GM12878 (cell line): ENCODE data around the gene PTEN. TPM values are rescaled to one million over a fixed set of nuclear protein-coding genes. Genes with fewer than 3 reads are reported as not detected.
A peak's percentile ranks its signal among the peaks of the same experiment; 100 is the strongest.

Experiments used
- ATAC-seq: fragments of 200-7000 bp; cut with Tn5 transposase; 3 replicates; pipeline ENCODE4 v1.9.1; 2020; ENCODE audit warnings: mild to moderate bottlenecking, moderate library complexity
- BruUV-seq: library from RNA; stranded (reverse); fragments of 400-500 nt; replicated peaks from 2 replicates; lab custom pipeline; 2021; lab: Mats Ljungman, UMichigan
- CTCF ChIA-PET: fragments of 300-600 bp; sonication (Branson Sonifier 250); formaldehyde crosslinking; extraction: SDS; loops from one replicate; lab custom pipeline; 2021; ENCODE audit warnings: inconsistent platforms; lab: Yijun Ruan, JAX
- POLR2A ChIA-PET: fragments of 350-600 bp; formaldehyde crosslinking; extraction: SDS; loops from one replicate; lab custom pipeline; 2021; ENCODE audit warnings: inconsistent platforms; lab: Charles Lee
- RAD21 ChIA-PET: fragments of 300-600 bp; sonication (Branson Sonifier 250); formaldehyde crosslinking; loops from one replicate; lab custom pipeline; 2023; ENCODE audit warnings: antibody characterized with exemption; ENCODE audit not compliant: unreplicated experiment; lab: Charles Lee
- SMC1A ChIA-PET: fragments of 300-600 bp; sonication (Branson Sonifier 250); formaldehyde crosslinking; loops from one replicate; lab custom pipeline; 2023; ENCODE audit not compliant: unreplicated experiment, uncharacterized antibody; lab: Charles Lee
- DNase-seq: peaks from one replicate; pipeline ENCODE4 v3.0.0-alpha.2; 2011; ENCODE audit warnings: low read depth, low spot score
- FAIRE-seq: peaks from 3 replicates; lab custom pipeline; 2011; peaks lifted over from hg19 to GRCh38; lab: Jason Lieb, UNC
- H2AFZ ChIP-seq: 2 replicates; pipeline ENCODE4 v1.6.0; 2011; ENCODE audit warnings: low read depth, low read length, control low read depth; ENCODE audit not compliant: control insufficient read depth
- H3K27ac ChIP-seq: 2 replicates; pipeline ENCODE4 v1.5.1; 2011; ENCODE audit warnings: control low read depth; ENCODE audit not compliant: control insufficient read depth, insufficient read depth
- H3K27me3 ChIP-seq, 2 experiments: replicated peaks in 1 of 2; 2 replicates each; pipeline versions ENCODE4 v1.6.0 to v1.6.1; 2011; ENCODE audit warnings: low read length in 1 of 2; ENCODE audit not compliant: control insufficient read depth in 2 of 2, insufficient read depth in 2 of 2
- H3K36me3 ChIP-seq, 2 experiments: 2 replicates each; pipeline ENCODE4 v1.5.1; 2011; ENCODE audit warnings: low read length in 1 of 2; ENCODE audit not compliant: control insufficient read depth in 2 of 2, insufficient read depth in 2 of 2
- H3K4me1 ChIP-seq: 2 replicates; pipeline ENCODE4 v1.6.1; 2011; ENCODE audit warnings: mild to moderate bottlenecking, low read length, moderate library complexity, mixed read lengths; ENCODE audit not compliant: control insufficient read depth, insufficient read depth
- H3K4me2 ChIP-seq: 2 replicates; pipeline ENCODE4 v1.6.0; 2011; ENCODE audit warnings: control low read depth; ENCODE audit not compliant: control insufficient read depth, insufficient read depth
- H3K4me3 ChIP-seq: fragments of 200-600 bp; sonication (generic); 2 replicates; pipeline ENCODE4 v1.5.1; 2016
- H3K79me2 ChIP-seq: 2 replicates; pipeline ENCODE4 v1.6.0; 2011; ENCODE audit warnings: low read length; ENCODE audit not compliant: control insufficient read depth, insufficient read depth
- H3K9ac ChIP-seq: 2 replicates; pipeline ENCODE4 v1.8.0; 2011; ENCODE audit warnings: low read length, control low read depth, mixed read lengths; ENCODE audit not compliant: control insufficient read depth, insufficient read depth
- H3K9me3 ChIP-seq: replicated peaks from 3 replicates; pipeline ENCODE4 v1.5.1; 2011; ENCODE audit warnings: mild to moderate bottlenecking, low read length; ENCODE audit not compliant: control insufficient read depth, insufficient read depth
- H4K20me1 ChIP-seq: 2 replicates; pipeline ENCODE4 v1.6.0; 2011; ENCODE audit not compliant: control insufficient read depth, insufficient read depth
- CHD1 ChIP-seq: IDR thresholded peaks from 2 replicates; pipeline ENCODE4 v1.6.1; 2012; ENCODE audit warnings: low read depth, low read length, improper control_type of control experiment
- EED ChIP-seq: sonication (generic); IDR thresholded peaks from 2 replicates; pipeline ENCODE4 v1.6.1; 2016; ENCODE audit warnings: antibody characterized with exemption, low read depth
- EGR1 ChIP-seq, 2 experiments: IDR thresholded peaks; 1 replicate in 1 of 2; 2 replicates in 1 of 2; pipeline ENCODE4 v1.6.1; 2011 to 2012; ENCODE audit warnings: low read depth in 2 of 2, low read length in 2 of 2, borderline replicate concordance in 1 of 2, mild to moderate bottlenecking in 1 of 2, moderate library complexity in 1 of 2
- EZH2 ChIP-seq: IDR thresholded peaks from 2 replicates; pipeline ENCODE4 v1.6.1; 2012; ENCODE audit warnings: low read depth, mild to moderate bottlenecking, control low read depth, inconsistent platforms, low read length, borderline replicate concordance; ENCODE audit not compliant: control insufficient read depth
- FOXM1 ChIP-seq: IDR thresholded peaks from 2 replicates; pipeline ENCODE4 v1.6.1; 2012; ENCODE audit warnings: low read depth, mild to moderate bottlenecking, inconsistent platforms, low read length, moderate library complexity
- KAT2A ChIP-seq: conservative IDR thresholded peaks from 2 replicates; pipeline ENCODE4 v1.6.1; 2011; ENCODE audit warnings: low read depth, low read length; ENCODE audit not compliant: control insufficient read depth
- MTA3 ChIP-seq: IDR thresholded peaks from 2 replicates; pipeline ENCODE4 v1.6.1; 2012; ENCODE audit warnings: low read length, inconsistent platforms, borderline replicate concordance
- MYC ChIP-seq: IDR thresholded peaks from 2 replicates; pipeline ENCODE4 v1.6.1; 2011; ENCODE audit warnings: mild to moderate bottlenecking, low read length, moderate library complexity, inconsistent platforms; ENCODE audit not compliant: insufficient read depth, insufficient replicate concordance, insufficient read length, severe bottlenecking
- POLR2AphosphoS5 ChIP-seq: IDR thresholded peaks from 2 replicates; pipeline ENCODE4 v1.6.1; 2011; ENCODE audit warnings: mild to moderate bottlenecking, low read length, inconsistent platforms
- RB1 ChIP-seq: fragments of 450-650 bp; formaldehyde crosslinking; IDR thresholded peaks from 2 replicates; pipeline ENCODE4 v1.6.1; 2017; ENCODE audit warnings: mild to moderate bottlenecking, borderline replicate concordance
- SMC3 ChIP-seq: IDR thresholded peaks from 2 replicates; pipeline ENCODE4 v1.6.1; 2011; ENCODE audit warnings: low read length, improper control_type of control experiment, borderline replicate concordance
- SREBF1 ChIP-seq: IDR thresholded peaks from 2 replicates; pipeline ENCODE4 v1.6.1; 2012; ENCODE audit warnings: mild to moderate bottlenecking, low read length
- SRF ChIP-seq, 2 experiments: IDR thresholded peaks; 2 replicates each; pipeline ENCODE4 v1.6.1; 2011; ENCODE audit warnings: low read depth in 2 of 2, low read length in 2 of 2, mild to moderate bottlenecking in 1 of 2, moderate library complexity in 1 of 2
- TBL1XR1 ChIP-seq: IDR thresholded peaks from 2 replicates; pipeline ENCODE4 v1.6.1; 2012; ENCODE audit warnings: low read depth, low read length, improper control_type of control experiment
- ZBED1 ChIP-seq: IDR thresholded peaks from 2 replicates; pipeline ENCODE4 v1.6.1; 2016; ENCODE audit warnings: borderline replicate concordance
- ZNF24 ChIP-seq: fragments of 450-650 bp; IDR thresholded peaks from 2 replicates; pipeline ENCODE4 v1.6.1; 2017; ENCODE audit warnings: antibody characterized with exemption, mild to moderate bottlenecking
- in situ Hi-C: fragments of 300-500 bp; cut with MboI; formaldehyde crosslinking; loops from 9 replicates; pipeline ENCODE4 v1.14.3; 2018; ENCODE audit warnings: mixed read lengths
- intact Hi-C: fragments of 100-400 bp; cut with micrococcal nuclease; formaldehyde crosslinking; loops from one replicate; pipeline ENCODE4 v1.14.2; 2022; ENCODE audit not compliant: unreplicated experiment
- polyA plus RNA-seq, 11 experiments: library from polyadenylated mRNA; depleted of rRNA in 4 of 11; unstranded in 6 of 11; stranded (reverse) in 5 of 11; fragments of >200 nt; fragmentation: Nextera tagmentation in 4 of 11; fragmentation: Illumina TruSeq in 1 of 11; extraction: Ambion mirVana in 4 of 11; extraction: Trizol in 1 of 11; gene quantifications; 1 replicate in 1 of 11; 2 replicates in 10 of 11; pipeline versions ENCODE4 v1.2.1 to v1.2.3, GENCODE V29; 2011 to 2016; ENCODE audit warnings: inconsistent platforms in 2 of 11, missing spikeins in 2 of 11, low read depth in 1 of 11
- total RNA-seq, 4 experiments: library from RNA; depleted of rRNA in 3 of 4; stranded (reverse); fragments of >200 nt in 3 of 4; fragmentation: Illumina TruSeq in 1 of 4; extraction: Trizol in 1 of 4; gene quantifications; 2 replicates each; pipeline versions ENCODE4 v1.2.1 to v1.2.3, GENCODE V29; 2013 to 2021
- TF ChIP-seq, protein P1 (sequence below): fragments of 450-650 bp; IDR thresholded peaks from 2 replicates; pipeline ENCODE4 v1.6.1; 2018; ENCODE audit warnings: mild to moderate bottlenecking, low read depth, moderate library complexity; ENCODE audit not compliant: partially characterized antibody

Gene PTEN
- total and polyA plus RNA-seq, 10 of the 15 experiments (the other 5 are each of a cell fraction or from before 2014, with no cell fraction given): 26.1 to 175 (median 58.1) TPM

DNA sequence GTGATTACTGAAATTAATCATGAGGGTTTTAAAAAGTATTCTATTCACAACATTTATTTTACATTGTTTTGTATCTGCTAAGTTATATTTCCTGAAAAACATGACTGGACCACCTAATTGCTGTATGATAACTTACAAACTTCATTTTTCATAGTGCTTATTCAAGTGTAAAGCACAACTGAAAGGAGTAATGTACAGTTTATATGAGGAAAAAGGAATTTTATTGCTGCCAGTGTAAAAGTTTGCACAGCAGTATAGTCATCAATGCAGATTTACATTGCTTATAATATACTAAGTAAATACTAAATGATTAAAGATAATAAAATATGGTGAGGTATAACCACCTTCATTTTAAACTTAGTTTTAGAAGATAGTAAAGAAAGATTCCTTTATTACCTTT, 4.0 kb downstream of the PTEN start:
- peak overlapping the region; percentile 84 for H3K4me2 ChIP-seq
- H3K4me3 ChIP-seq: peak overlapping the region; percentile 94
- CTCF ChIA-PET: interaction anchor here (1.1 kb wide), 1 partner anchor 241 kb away, joined by 6 read pairs; no protein-coding TSS in a partner anchor
- RAD21 ChIA-PET: interaction anchor here (1.0 to 1.2 kb wide), 2 partner anchors 8 to 61 kb away, joined by 4 to 5 read pairs; no protein-coding TSS in a partner anchor
- BruUV-seq: no TSS peak
- POLR2A ChIA-PET: interaction anchor here (0.8 kb wide), 1 partner anchor 522 kb away, joined by 3 read pairs; no protein-coding TSS in a partner anchor
- peaks cover 0 to 9% of the 10 kb centered on the region in 2 experiments; a peak in 1 of 4 replicates for H3K36me3 ChIP-seq
- H3K79me2 ChIP-seq: peaks cover 98% of the 10 kb centered on the region
- TF ChIP-seq POLR2AphosphoS5 (no peak), MTA3 (no peak), FOXM1 (no peak), KAT2A (no peak), ZBED1 (no peak), CHD1 (no peak), SREBF1 (no peak), ZNF24 (no peak), SMC3 (no peak), EGR1 (IDR thresholded peaks at IDR 0.05; ENCODE audit: borderline replicate concordance in 1 of 2, low read depth in 2 of 2, low read length in 2 of 2) (no peak), EZH2 (no peak), RB1 (no peak), EED (no peak), MYC (no peak), SRF (IDR thresholded peaks at IDR 0.05; ENCODE audit: low read depth in 2 of 2, low read length in 2 of 2) (no peak), TBL1XR1 (no peak)
- TF ChIP-seq, protein P1, sequence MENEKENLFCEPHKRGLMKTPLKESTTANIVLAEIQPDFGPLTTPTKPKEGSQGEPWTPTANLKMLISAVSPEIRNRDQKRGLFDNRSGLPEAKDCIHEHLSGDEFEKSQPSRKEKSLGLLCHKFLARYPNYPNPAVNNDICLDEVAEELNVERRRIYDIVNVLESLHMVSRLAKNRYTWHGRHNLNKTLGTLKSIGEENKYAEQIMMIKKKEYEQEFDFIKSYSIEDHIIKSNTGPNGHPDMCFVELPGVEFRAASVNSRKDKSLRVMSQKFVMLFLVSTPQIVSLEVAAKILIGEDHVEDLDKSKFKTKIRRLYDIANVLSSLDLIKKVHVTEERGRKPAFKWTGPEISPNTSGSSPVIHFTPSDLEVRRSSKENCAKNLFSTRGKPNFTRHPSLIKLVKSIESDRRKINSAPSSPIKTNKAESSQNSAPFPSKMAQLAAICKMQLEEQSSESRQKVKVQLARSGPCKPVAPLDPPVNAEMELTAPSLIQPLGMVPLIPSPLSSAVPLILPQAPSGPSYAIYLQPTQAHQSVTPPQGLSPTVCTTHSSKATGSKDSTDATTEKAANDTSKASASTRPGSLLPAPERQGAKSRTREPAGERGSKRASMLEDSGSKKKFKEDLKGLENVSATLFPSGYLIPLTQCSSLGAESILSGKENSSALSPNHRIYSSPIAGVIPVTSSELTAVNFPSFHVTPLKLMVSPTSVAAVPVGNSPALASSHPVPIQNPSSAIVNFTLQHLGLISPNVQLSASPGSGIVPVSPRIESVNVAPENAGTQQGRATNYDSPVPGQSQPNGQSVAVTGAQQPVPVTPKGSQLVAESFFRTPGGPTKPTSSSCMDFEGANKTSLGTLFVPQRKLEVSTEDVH: no peak
- intact Hi-C loops (no loop called here), in situ Hi-C loops (loop anchor here (10.0 kb wide), 1 partner anchor 197 kb away; no protein-coding TSS in a partner anchor)
- SMC1A ChIA-PET: interaction anchor here (1.4 kb wide), 1 partner anchor 88 kb away, joined by 4 read pairs; no protein-coding TSS in a partner anchor
- H3K27ac ChIP-seq: peak overlapping the region; percentile 90
- H3K9me3 ChIP-seq: no peaks in the 10 kb centered on the region
- peak overlapping the region; percentile 90 for H3K9ac ChIP-seq
- H2AFZ ChIP-seq: no peak overlapping the region
- DNase-seq (no peak), ATAC-seq (no peak), FAIRE-seq (no peak)
- no peaks in the 10 kb centered on the region for H3K27me3 ChIP-seq
- no peaks in the 10 kb centered on the region for H3K4me1 ChIP-seq
- no peaks in the 10 kb centered on the region for H4K20me1 ChIP-seq
